GM19099 (cell line): ENCODE data around the gene PAK5.

ENCODE experiments used
- POLR2A ChIP-seq: IDR thresholded peaks from 3 replicates; pipeline ENCODE4 v1.6.1; 2011; ENCODE audit warnings: low read depth; ENCODE audit not compliant: insufficient read length; ENCODE audit errors: extremely low read depth

The PAK5 gene

DNA sequence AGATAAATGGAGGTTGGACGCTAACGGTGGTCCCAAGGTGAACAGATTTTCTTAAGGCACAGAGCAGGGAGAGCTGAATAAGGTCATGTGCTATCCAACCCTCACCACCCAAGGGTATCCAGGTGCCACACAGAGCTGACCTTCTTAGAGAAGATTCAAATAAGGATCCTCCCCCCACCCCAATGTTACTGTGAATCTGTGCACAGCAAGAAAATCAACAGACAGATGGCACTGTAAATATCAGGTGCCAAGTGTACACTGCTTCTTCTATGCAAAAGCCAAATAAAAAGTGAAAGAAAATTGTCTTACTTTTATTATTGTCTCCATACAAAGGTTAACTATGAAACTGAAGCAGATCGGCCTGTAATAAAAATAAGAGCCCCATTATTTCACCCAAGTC is 96.9 kb downstream of the PAK5 start:
- TF ChIP-seq POLR2A: no peak

DNA sequence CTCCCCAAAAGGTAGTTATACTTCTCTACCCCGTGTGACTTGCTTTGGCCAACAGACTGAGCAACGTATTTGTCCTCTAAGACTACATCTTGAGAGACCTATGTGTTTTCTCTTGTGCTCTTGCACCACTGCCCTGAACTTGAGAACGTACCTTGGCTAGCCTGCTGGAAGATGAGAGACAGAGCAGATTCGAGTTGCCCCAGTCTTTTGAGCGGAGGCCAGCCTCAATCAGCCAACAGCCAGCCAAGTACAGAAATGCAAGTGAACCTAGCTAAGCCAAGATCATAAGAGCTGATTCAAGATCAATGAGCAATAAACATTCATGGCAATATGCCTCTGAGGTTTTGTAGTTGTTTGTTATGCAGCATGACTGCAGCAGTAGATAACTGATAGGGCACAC is 98.4 kb downstream of the PAK5 start:
- no peak for TF ChIP-seq POLR2A

- TF ChIP-seq POLR2A: no peak
Observed at GRCh38 chr20:9739991-9740390, 98.9 kb downstream of the PAK5 start.

GRCh38 chr20:9736373-9736772 is 102.5 kb downstream of the PAK5 start:
- no peak for TF ChIP-seq POLR2A

GRCh38 chr20:9723501-9724202 is 115.2 kb downstream of the PAK5 start:
- no peak for TF ChIP-seq POLR2A

DNA sequence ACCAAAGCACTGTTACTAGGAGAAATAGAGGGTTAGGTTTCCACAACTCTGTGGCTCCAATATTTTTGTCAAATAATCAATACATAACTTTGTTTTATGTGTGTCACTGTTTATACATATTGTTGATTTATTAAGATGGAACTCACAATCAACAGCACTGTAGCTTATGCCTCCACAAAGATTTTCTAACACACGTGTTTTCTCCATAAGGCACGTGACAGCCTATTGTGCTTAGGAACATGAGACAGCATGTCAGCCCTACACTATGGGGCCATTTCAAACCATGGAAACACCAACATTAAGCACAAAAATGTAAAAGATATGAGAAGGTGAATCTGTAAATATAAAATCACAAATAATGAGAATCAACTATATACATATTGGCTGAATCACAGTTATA is 127.0 kb downstream of the PAK5 start:
- TF ChIP-seq POLR2A: no peak

DNA sequence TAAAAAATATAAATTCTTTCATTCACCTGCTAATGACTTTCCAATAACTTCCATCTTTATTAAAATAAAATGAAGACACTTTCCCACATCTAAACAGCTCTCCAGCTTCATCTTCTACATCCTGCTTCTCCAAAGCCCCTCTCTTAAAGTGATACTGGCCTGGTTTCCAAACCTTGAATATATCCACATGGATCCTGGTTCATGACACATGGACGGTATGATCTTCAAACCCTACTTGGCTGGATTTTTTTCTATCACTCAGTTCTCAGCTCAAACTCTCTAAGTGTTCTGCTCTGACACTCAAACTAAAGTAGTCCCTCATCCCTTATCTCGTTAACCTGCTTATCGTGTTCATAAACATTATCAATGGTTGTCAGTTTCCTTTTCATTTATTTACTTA is 128.2 kb downstream of the PAK5 start:
- TF ChIP-seq POLR2A: no peak

- no peak for TF ChIP-seq POLR2A
Observed at GRCh38 chr20:9705722-9706476, 133.0 kb downstream of the PAK5 start.

DNA sequence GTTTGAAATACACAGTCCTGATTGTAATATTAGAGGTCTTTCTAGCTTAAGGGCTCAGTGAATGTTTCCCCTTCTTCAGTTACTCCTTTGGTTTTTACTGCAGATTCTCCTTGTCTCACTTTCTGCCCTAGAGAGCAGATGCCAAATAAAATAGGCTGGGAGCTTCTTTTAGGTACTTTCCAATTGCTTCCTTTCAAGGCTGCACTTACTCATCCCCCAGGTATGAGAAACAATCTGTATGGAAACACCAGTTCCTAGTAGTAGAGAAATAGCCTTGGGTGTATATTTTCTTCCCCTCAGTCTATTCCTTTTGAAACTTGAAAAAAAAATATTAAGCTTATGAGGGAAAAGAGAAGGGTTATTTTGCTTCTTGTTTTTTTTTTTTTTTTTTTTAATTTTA is 139.7 kb downstream of the PAK5 start:
- no peak for TF ChIP-seq POLR2A

GRCh38 chr20:9689041-9689440 is 149.8 kb downstream of the PAK5 start:
- no peak for TF ChIP-seq POLR2A

DNA sequence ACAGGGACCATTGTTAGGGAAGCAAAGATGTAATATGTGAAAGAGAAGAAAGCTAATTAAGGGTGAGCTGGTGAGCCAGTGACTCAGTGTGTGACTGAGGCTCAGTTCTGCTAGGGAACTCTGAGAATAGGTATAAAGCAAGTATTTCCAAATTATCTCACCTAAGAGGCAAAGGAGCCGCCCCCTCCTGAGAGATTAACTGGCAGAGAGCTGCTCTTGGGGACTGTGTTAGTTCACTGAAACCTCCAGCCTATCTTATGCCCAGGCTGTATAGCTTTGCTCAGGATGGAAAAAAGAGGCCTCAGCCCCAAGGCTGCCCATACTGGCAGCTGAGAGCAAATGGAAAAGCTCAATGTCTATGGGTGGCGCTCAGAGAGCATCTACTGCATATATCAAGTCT is 152.0 kb downstream of the PAK5 start:
- TF ChIP-seq POLR2A: no peak

GRCh38 chr20:9686455-9686854 is 152.4 kb downstream of the PAK5 start:
- no peak for TF ChIP-seq POLR2A

DNA sequence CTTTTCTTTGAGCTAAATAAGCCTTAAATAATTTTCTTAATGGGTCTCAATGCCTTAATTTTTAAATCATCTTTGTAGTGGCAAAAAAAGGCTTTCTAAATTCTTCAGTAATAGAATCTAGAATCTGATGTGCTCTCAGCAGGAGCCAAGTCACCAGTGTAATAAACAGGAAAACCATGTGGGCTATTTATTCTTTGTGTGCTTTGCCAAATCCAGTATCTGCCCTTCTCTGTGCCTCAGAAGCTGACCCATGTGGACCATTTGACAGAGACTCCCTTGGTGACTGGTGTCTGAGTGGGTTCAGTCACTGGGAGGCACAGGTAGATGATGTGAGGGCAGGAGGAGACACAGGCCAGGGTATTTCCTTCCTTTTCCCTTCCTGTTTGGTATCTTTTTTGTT is 152.9 kb downstream of the PAK5 start:
- TF ChIP-seq POLR2A: no peak

DNA sequence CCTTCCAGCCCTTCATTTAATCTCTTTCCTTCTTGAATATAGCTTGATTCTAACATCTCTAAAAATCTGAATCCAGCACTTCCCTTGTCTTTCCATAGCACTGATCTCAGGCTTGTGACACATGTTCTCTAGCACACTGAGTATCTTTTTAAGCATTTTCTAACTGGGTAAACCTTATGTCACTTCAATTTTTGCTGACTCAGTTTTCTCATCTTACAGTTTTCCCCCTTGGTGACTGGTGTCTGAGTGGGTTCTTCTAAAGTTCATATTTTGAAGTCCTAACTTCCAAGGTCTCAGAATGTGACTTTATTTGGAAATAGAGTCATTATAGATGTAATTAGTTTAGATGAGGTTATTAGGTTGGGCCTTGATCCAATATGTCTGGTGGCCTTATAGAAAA is 153.9 kb downstream of the PAK5 start:
- TF ChIP-seq POLR2A: no peak

GRCh38 chr20:9677100-9677623 is 161.7 kb downstream of the PAK5 start:
- no peak for TF ChIP-seq POLR2A

DNA sequence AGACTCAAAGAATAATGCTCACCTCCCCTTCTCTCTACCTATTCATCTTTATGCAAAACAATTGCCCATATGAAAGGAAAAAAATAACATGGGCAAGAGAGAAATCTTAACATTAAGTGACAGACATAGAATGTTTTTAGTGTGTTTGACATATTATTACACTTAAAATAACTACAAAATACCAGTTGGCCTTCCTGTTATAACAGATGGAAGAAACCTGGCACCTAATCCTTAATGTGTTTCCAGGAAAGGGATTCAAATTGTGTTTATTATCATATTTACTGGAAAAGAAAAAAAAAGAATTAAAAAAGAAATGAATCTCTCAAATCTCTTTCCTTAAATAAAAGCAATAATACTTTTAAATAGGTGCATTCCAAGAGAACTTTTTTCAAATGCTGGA is 165.9 kb downstream of the PAK5 start:
- TF ChIP-seq POLR2A: no peak
